ENCODE data around the gene BTBD6.

- no peak for TF ChIP-seq TCF7L2 (IDR thresholded peaks at IDR 0.05; ENCODE audit: low read depth, low read length)
- TF ChIP-seq CTCF (IDR thresholded peaks at IDR 0.05) = no peak
- no peak for TF ChIP-seq POLR2AphosphoS5 (IDR thresholded peaks at IDR 0.05; ENCODE audit: low read depth, low read length)
- TF ChIP-seq REST (IDR thresholded peaks at IDR 0.05; ENCODE audit: insufficient read depth in 1 of 2, low read depth in 2 of 2, low read length in 1 of 2) = no peak
- no peak for TF ChIP-seq SIN3A (IDR thresholded peaks at IDR 0.05; ENCODE audit: borderline replicate concordance, insufficient read depth, low read depth, low read length)
These were observed 35.6 kb downstream of the BTBD6 start for GRCh38 chr14:105283899-105284298.

All from Panc1 (cell line).